Ishikawa (cell line): ENCODE results near the gene TMEM40.

ENCODE experiments used
- CREB1 ChIP-seq: IDR thresholded peaks from 2 replicates; pipeline ENCODE4 v1.6.1; 2012; ENCODE audit warnings: low read depth
- EP300 ChIP-seq: IDR thresholded peaks from 2 replicates; pipeline ENCODE4 v1.6.1; 2012; ENCODE audit warnings: borderline replicate concordance
- FOXM1 ChIP-seq: IDR thresholded peaks from 2 replicates; pipeline ENCODE4 v1.6.1; 2012; ENCODE audit warnings: low read depth, borderline replicate concordance
- MAX ChIP-seq: IDR thresholded peaks from 2 replicates; pipeline ENCODE4 v1.6.1; 2012
- RAD21 ChIP-seq: IDR thresholded peaks from 2 replicates; pipeline ENCODE4 v1.6.1; 2012; ENCODE audit warnings: low read depth
- REST ChIP-seq: IDR thresholded peaks from 2 replicates; pipeline ENCODE4 v1.6.1; 2012; ENCODE audit warnings: low read depth, mild to moderate bottlenecking
- TAF1 ChIP-seq: IDR thresholded peaks from 2 replicates; pipeline ENCODE4 v1.6.1; 2012; ENCODE audit warnings: low read depth, mild to moderate bottlenecking
- TCF12 ChIP-seq: IDR thresholded peaks from 2 replicates; pipeline ENCODE4 v1.6.1; 2012; ENCODE audit warnings: low read depth
- TEAD4 ChIP-seq: IDR thresholded peaks from 2 replicates; pipeline ENCODE4 v1.6.1; 2012
- USF1 ChIP-seq: IDR thresholded peaks from 2 replicates; pipeline ENCODE4 v1.6.1; 2012
- YY1 ChIP-seq: IDR thresholded peaks from 2 replicates; pipeline ENCODE4 v1.6.1; 2012; ENCODE audit warnings: low read depth

- TF ChIP-seq CREB1 (no peak), RAD21 (peak; percentile 73), EP300 (no peak), REST (no peak), TEAD4 (no peak), USF1 (no peak), TAF1 (no peak), TCF12 (no peak), YY1 (no peak), MAX (no peak), FOXM1 (no peak)
These were observed 38.8 kb downstream of the TMEM40 start for GRCh38 chr3:12719984-12720898.
